GM23338 (cell line): ENCODE results near the gene CYYR1. TPM values are rescaled to one million over a fixed set of nuclear protein-coding genes. Genes with fewer than 3 reads are reported as not detected.

Source experiments
- ATAC-seq: fragments of 200-7000 bp; cut with Tn5 transposase; 3 replicates; pipeline ENCODE4 v1.9.1; 2020
- DNase-seq: peaks from one replicate; pipeline ENCODE4 v3.0.0-alpha.2; 2015; ENCODE audit warnings: low spot score
- H2AFZ ChIP-seq: fragments of 200-600 bp; sonication (generic); 2 replicates; pipeline ENCODE4 v1.8.0; 2016; ENCODE audit warnings: antibody characterized with exemption, mild to moderate bottlenecking, moderate library complexity
- H3F3A ChIP-seq: fragments of 200-600 bp; sonication (generic); replicated peaks from 2 replicates; pipeline ENCODE4 v1.8.0; 2017; ENCODE audit warnings: antibody characterized with exemption, mixed run types, low read depth
- H3K27ac ChIP-seq: fragments of 200-600 bp; sonication (generic); 2 replicates; pipeline ENCODE4 v1.6.1; 2016; ENCODE audit warnings: low read depth
- H3K27me3 ChIP-seq: fragments of 200-600 bp; sonication (generic); 2 replicates; pipeline ENCODE4 v1.8.0; 2016; ENCODE audit warnings: mild to moderate bottlenecking, mixed run types, moderate library complexity; ENCODE audit not compliant: insufficient read depth
- H3K36me3 ChIP-seq: fragments of 200-600 bp; sonication (generic); 2 replicates; pipeline ENCODE4 v1.8.0; 2016; ENCODE audit warnings: mild to moderate bottlenecking; ENCODE audit not compliant: insufficient read depth
- H3K4me1 ChIP-seq: fragments of 200-600 bp; sonication (generic); 2 replicates; pipeline ENCODE4 v1.8.0; 2016; ENCODE audit warnings: mild to moderate bottlenecking, moderate library complexity; ENCODE audit not compliant: insufficient read depth
- H3K4me2 ChIP-seq: fragments of 200-600 bp; sonication (generic); 2 replicates; pipeline ENCODE4 v1.7.1; 2017; ENCODE audit warnings: mixed run types
- H3K4me3 ChIP-seq: fragments of 200-600 bp; sonication (generic); 2 replicates; pipeline ENCODE4 v1.6.1; 2016; ENCODE audit warnings: mixed run types
- H3K79me2 ChIP-seq: fragments of 200-600 bp; sonication (generic); replicated peaks from 2 replicates; pipeline ENCODE4 v1.8.0; 2017; ENCODE audit warnings: mild to moderate bottlenecking; ENCODE audit not compliant: insufficient read depth
- H3K9me2 ChIP-seq: fragments of 200-600 bp; sonication (generic); 2 replicates; pipeline ENCODE4 v1.8.0; 2017; ENCODE audit not compliant: insufficient read depth
- H4K20me1 ChIP-seq: fragments of 200-600 bp; sonication (generic); replicated peaks from 2 replicates; pipeline ENCODE4 v1.8.0; 2017; ENCODE audit warnings: mild to moderate bottlenecking; ENCODE audit not compliant: insufficient read depth
- H3K27ac Mint-ChIP-seq: 2 replicates; pipeline ENCODE4 v1.8.0; 2020; ENCODE audit warnings: inconsistent platforms, mild to moderate bottlenecking, moderate library complexity, mixed read lengths
- H3K27me3 Mint-ChIP-seq: 3 replicates; pipeline ENCODE4 v1.8.0; 2022; ENCODE audit warnings: low read depth, mild to moderate bottlenecking, moderate library complexity, mixed read lengths, inconsistent platforms; ENCODE audit not compliant: insufficient read depth, poor library complexity
- H3K36me3 Mint-ChIP-seq: 3 replicates; pipeline ENCODE4 v1.8.0; 2021; ENCODE audit warnings: low read depth, mild to moderate bottlenecking, inconsistent platforms, moderate library complexity, mixed read lengths
- H3K4me1 Mint-ChIP-seq: 3 replicates; pipeline ENCODE4 v1.8.0; 2020; ENCODE audit warnings: mild to moderate bottlenecking, inconsistent platforms, mixed read lengths
- H3K4me3 Mint-ChIP-seq: 3 replicates; pipeline ENCODE4 v1.8.0; 2021; ENCODE audit warnings: moderate library complexity, mild to moderate bottlenecking, inconsistent platforms, mixed read lengths
- H3K9me3 Mint-ChIP-seq: 3 replicates; pipeline ENCODE4 v1.8.0; 2020; ENCODE audit warnings: moderate library complexity, mild to moderate bottlenecking, inconsistent platforms, mixed read lengths
- CREB1 ChIP-seq: fragments of 250-450 bp; sonication (Bioruptor Pico); IDR thresholded peaks from 2 replicates; pipeline ENCODE4 v1.5.0; 2020; ENCODE audit warnings: low read depth, mild to moderate bottlenecking, moderate library complexity
- CTCF ChIP-seq, 2 experiments: fragments of 200-600 bp in 1 of 2; sonication (generic) in 1 of 2; conservative IDR thresholded peaks; 2 replicates each; pipeline versions ENCODE4 v1.5.1 to v1.6.1; 2016 to 2017; ENCODE audit warnings: antibody characterized with exemption in 2 of 2, low read depth in 2 of 2, mild to moderate bottlenecking in 2 of 2, moderate library complexity in 1 of 2
- ETS1 ChIP-seq: IDR thresholded peaks from 2 replicates; pipeline ENCODE4 v1.6.1; 2016; ENCODE audit warnings: antibody characterized with exemption
- EZH2 ChIP-seq: fragments of 200-600 bp; sonication (generic); IDR thresholded peaks from one replicate; pipeline ENCODE4 v1.8.0; 2017; ENCODE audit warnings: antibody characterized with exemption, mild to moderate bottlenecking, low read depth; ENCODE audit not compliant: unreplicated experiment
- EZH2phosphoT487 ChIP-seq: fragments of 200-600 bp; sonication (generic); IDR thresholded peaks from one replicate; pipeline ENCODE4 v1.8.1; 2018; ENCODE audit warnings: antibody characterized with exemption; ENCODE audit not compliant: unreplicated experiment
- JUNB ChIP-seq: IDR thresholded peaks from one replicate; pipeline ENCODE4 v1.6.1; 2016; ENCODE audit warnings: antibody characterized with exemption; ENCODE audit not compliant: unreplicated experiment
- NANOG ChIP-seq: IDR thresholded peaks from 2 replicates; pipeline ENCODE4 v1.6.1; 2016; ENCODE audit warnings: antibody characterized with exemption, borderline replicate concordance
- POLR2AphosphoS5 ChIP-seq: IDR thresholded peaks from 2 replicates; pipeline ENCODE4 v1.6.1; 2016; ENCODE audit warnings: antibody characterized with exemption, low read depth
- REST ChIP-seq: IDR thresholded peaks from one replicate; pipeline ENCODE4 v1.6.1; 2018; ENCODE audit warnings: antibody characterized with exemption; ENCODE audit not compliant: unreplicated experiment
- STAT1 ChIP-seq: IDR thresholded peaks from one replicate; pipeline ENCODE4 v1.6.1; 2016; ENCODE audit warnings: antibody characterized with exemption; ENCODE audit not compliant: unreplicated experiment
- ZNF331 ChIP-seq: fragments of 250-450 bp; sonication (Bioruptor Pico); IDR thresholded peaks from 2 replicates; pipeline ENCODE4 v1.5.0; 2020; ENCODE audit warnings: low read depth, mild to moderate bottlenecking, moderate library complexity
- polyA plus RNA-seq: library from polyadenylated mRNA; unstranded; fragments of >200 nt; fragmentation: Nextera tagmentation; extraction: Ambion mirVana; gene quantifications from 2 replicates; pipeline ENCODE4 v1.2.1, GENCODE V29; 2016
- total RNA-seq: library from RNA; depleted of rRNA; stranded (reverse); fragments of >200 nt; shearing (Covaris generic); gene quantifications from 2 replicates; pipeline ENCODE4 v1.2.3, GENCODE V29; 2014

CYYR1 gene
- total and polyA plus RNA-seq, 2 experiments from 2014 or later: 23.8 to 25.4 TPM

- ATAC-seq: no peak
- Histone ChIP-seq H3K27ac (no peak overlapping the region), H3K4me2 (no peak overlapping the region), H3F3A (no peaks in the 10 kb centered on the region), H3K9me2 (no peaks in the 10 kb centered on the region), H2AFZ (no peak overlapping the region), H3K4me3 (no peak overlapping the region), H3K36me3 (no peaks in the 10 kb centered on the region; the same call in 1 of the 2 replicates), H3K27me3 (no peaks in the 10 kb centered on the region), H3K79me2 (peaks cover 15% of the 10 kb centered on the region), H3K4me1 (peaks cover 5% of the 10 kb centered on the region; the same call in 1 of the 2 replicates), H4K20me1 (no peaks in the 10 kb centered on the region; the same call in 1 of the 2 replicates)
- TF ChIP-seq EZH2: no peak
- TF ChIP-seq REST: no peak
- H3K4me1 Mint-ChIP-seq: peaks cover 12% of the 10 kb centered on the region
- H3K4me3 Mint-ChIP-seq: no peak overlapping the region
- peaks cover 4% of the 10 kb centered on the region for H3K27me3 Mint-ChIP-seq
- H3K27ac Mint-ChIP-seq: no peak overlapping the region
- no peaks in the 10 kb centered on the region for H3K9me3 Mint-ChIP-seq
- peaks cover 19% of the 10 kb centered on the region for H3K36me3 Mint-ChIP-seq
- no peak for DNase-seq
These were observed 32.4 kb downstream of the CYYR1 start for GRCh38 chr21:26540651-26541050.

GRCh38 chr21:26539566-26539965 lies 33.5 kb downstream of the CYYR1 start:
- H3K27ac Mint-ChIP-seq: 0 out of 2 replicates have a peak overlapping the region, but pooled peaks have one; percentile 27
- DNase-seq: no peak
- ATAC-seq: no peak
- H3K9me2 ChIP-seq: no peaks in the 10 kb centered on the region
- H3K36me3 Mint-ChIP-seq: peaks cover 18% of the 10 kb centered on the region
- peaks cover 5% of the 10 kb centered on the region; the same call in 1 of the 2 replicates for H3K4me1 ChIP-seq
- H3K4me2 ChIP-seq: no peak overlapping the region
- H3F3A ChIP-seq: no peaks in the 10 kb centered on the region
- no peaks in the 10 kb centered on the region; the same call in 1 of the 2 replicates for H4K20me1 ChIP-seq
- H3K27me3 Mint-ChIP-seq: peaks cover 4% of the 10 kb centered on the region
- H3K27ac ChIP-seq: no peak overlapping the region
- H3K4me1 Mint-ChIP-seq: peaks cover 12% of the 10 kb centered on the region
- no peaks in the 10 kb centered on the region; the same call in 2 of the 3 replicates for H3K9me3 Mint-ChIP-seq
- no peak overlapping the region for H2AFZ ChIP-seq
- H3K79me2 ChIP-seq: peaks cover 15% of the 10 kb centered on the region
- TF ChIP-seq ZNF331 (CRISPR knock-in tag): no peak
- TF ChIP-seq ETS1: no peak
- H3K27me3 ChIP-seq: no peaks in the 10 kb centered on the region
- H3K36me3 ChIP-seq: no peaks in the 10 kb centered on the region; the same call in 1 of the 2 replicates
- no peak overlapping the region for H3K4me3 ChIP-seq
- no peak overlapping the region for H3K4me3 Mint-ChIP-seq

GRCh38 chr21:26534517-26534916 lies 38.6 kb downstream of the CYYR1 start:
- Histone ChIP-seq H3K9me2 (no peaks in the 10 kb centered on the region), H3K4me3 (no peak overlapping the region), H3K27me3 (no peaks in the 10 kb centered on the region), H3K27ac (no peak overlapping the region), H3K36me3 (no peaks in the 10 kb centered on the region), H2AFZ (no peak overlapping the region), H3K4me1 (peaks cover 7% of the 10 kb centered on the region; the same call in 1 of the 2 replicates), H3K4me2 (no peak overlapping the region), H3K79me2 (peaks cover 9% of the 10 kb centered on the region; the same call in 1 of the 2 replicates), H4K20me1 (no peaks in the 10 kb centered on the region), H3F3A (no peaks in the 10 kb centered on the region)
- Mint-ChIP-seq H3K27me3 (peaks cover 6% of the 10 kb centered on the region), H3K27ac (0 out of 2 replicates have a peak overlapping the region, but pooled peaks have one; percentile 7), H3K9me3 (no peaks in the 10 kb centered on the region; the same call in 2 of the 3 replicates), H3K36me3 (peaks cover 33% of the 10 kb centered on the region), H3K4me3 (no peak overlapping the region), H3K4me1 (peaks cover 6% of the 10 kb centered on the region; the same call in 2 of the 3 replicates)
- DNase-seq (no peak), ATAC-seq (no peak)
- TF ChIP-seq POLR2AphosphoS5 (no peak), NANOG (no peak), JUNB (no peak), STAT1 (no peak), ETS1 (no peak), EZH2phosphoT487 (no peak), CTCF (conservative IDR thresholded peaks at IDR 0.05; ENCODE audit: low read depth in 2 of 2) (no peak), CREB1 (CRISPR knock-in tag) (no peak)
